C4-2B (cell line): ENCODE measurements around the gene MYOZ1.

Experiments
- H3K27ac ChIP-seq: fragments of 450-650 bp; 2 replicates; pipeline ENCODE4 v1.5.1; 2017
- ZFX ChIP-seq: fragments of 450-650 bp; IDR thresholded peaks from 2 replicates; pipeline ENCODE4 v1.6.1; 2017
- TF ChIP-seq, protein P1 (sequence below): fragments of 450-650 bp; conservative IDR thresholded peaks from 2 replicates; pipeline ENCODE4 v1.5.1; 2017; ENCODE audit warnings: mild to moderate bottlenecking

The MYOZ1 gene

DNA sequence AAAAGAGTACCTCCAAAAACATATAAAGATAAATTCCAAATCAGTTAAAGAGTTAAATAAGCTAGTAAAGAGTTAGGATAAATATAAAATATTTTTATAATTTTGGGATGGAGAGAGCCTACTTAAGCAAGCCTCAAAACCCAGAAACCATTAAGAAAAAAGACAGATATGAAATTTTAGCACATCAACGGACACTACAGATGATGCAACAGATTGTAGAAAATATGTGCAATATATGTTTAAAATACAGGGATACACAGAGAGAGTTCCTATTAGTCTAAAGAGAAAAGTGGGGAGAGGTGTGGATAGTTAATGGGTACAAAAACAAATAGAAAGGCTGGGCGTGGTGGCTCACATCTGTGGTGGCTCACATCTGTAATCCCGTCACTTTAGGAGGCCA lies 26.6 kb downstream of the MYOZ1 start:
- TF ChIP-seq, protein P1, sequence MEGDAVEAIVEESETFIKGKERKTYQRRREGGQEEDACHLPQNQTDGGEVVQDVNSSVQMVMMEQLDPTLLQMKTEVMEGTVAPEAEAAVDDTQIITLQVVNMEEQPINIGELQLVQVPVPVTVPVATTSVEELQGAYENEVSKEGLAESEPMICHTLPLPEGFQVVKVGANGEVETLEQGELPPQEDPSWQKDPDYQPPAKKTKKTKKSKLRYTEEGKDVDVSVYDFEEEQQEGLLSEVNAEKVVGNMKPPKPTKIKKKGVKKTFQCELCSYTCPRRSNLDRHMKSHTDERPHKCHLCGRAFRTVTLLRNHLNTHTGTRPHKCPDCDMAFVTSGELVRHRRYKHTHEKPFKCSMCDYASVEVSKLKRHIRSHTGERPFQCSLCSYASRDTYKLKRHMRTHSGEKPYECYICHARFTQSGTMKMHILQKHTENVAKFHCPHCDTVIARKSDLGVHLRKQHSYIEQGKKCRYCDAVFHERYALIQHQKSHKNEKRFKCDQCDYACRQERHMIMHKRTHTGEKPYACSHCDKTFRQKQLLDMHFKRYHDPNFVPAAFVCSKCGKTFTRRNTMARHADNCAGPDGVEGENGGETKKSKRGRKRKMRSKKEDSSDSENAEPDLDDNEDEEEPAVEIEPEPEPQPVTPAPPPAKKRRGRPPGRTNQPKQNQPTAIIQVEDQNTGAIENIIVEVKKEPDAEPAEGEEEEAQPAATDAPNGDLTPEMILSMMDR: no peak
- TF ChIP-seq ZFX: no peak
- no peak overlapping the region for H3K27ac ChIP-seq

DNA sequence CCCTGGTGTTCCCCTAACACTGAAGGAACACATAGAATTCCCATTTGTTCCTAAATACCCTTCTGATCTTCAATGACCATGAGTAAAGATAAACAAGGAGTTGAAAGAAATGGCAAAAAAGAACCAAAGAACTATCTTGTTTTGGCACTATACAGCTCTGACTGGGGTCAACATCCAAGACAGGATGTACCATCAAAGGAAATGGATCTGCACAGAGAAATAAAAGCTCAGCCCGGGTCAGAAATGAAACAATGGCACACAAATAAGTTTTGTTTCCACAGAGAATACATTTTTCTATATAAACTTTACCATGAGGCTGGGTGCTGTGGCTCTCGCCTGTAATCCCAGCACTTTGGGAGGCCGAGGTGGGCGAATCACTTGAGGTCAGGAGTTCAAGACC lies 32.2 kb downstream of the MYOZ1 start:
- no peak overlapping the region for H3K27ac ChIP-seq
- no peak for TF ChIP-seq ZFX

- TF ChIP-seq, protein P1: no peak
- TF ChIP-seq ZFX: no peak
These were observed 39.8 kb downstream of the MYOZ1 start for GRCh38 chr10:73601486-73601921.

DNA sequence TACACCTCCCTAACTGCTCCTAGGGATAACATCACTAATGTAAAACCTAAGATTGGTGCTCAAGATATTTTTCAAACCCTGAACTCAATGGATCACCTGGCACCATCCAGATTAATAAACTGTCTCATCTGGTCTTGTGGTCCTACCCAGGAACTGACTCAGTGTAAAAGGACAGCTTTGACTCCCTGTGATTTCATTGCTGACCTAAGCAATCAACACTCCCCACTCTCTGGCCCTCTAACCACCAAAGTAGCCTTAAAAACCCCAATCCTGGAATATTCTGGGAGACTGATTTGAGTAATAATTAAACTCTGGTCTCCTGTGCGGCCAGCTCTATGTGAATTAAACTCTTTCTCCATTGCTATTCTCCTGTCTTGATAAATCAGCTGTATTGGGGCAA lies 43.9 kb downstream of the MYOZ1 start:
- TF ChIP-seq, protein P1: no peak
- TF ChIP-seq ZFX: no peak
- no peak overlapping the region for H3K27ac ChIP-seq

More at GRCh38 chr10:73601486-73601921, 39.8 kb downstream of the MYOZ1 start:
- H3K27ac ChIP-seq: peak overlapping the region; percentile 80

GRCh38 chr10:73593812-73594211 lies 47.5 kb downstream of the MYOZ1 start:
- H3K27ac ChIP-seq: peak overlapping the region; percentile 41; the same call in 1 of the 2 replicates
- TF ChIP-seq, protein P1: no peak
- no peak for TF ChIP-seq ZFX

DNA sequence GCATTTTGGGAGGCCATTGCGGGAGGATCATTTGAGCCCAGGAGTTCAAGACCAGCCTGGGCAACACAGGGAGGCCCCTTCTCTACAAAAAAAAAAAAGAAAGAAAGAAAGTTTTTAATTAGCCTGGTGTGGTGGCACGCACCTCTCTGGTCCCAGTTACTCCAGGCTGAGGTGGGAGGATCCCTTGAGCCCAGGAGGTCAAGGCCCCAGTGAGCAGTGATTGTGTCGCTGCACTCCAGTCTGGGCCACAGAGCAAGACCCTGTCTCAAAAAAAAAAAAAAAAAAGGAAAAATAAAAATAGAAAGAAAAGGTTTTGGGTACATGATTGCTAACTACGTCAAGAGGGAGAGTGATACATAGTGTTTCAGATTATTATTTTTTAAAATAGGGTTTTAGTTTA lies 48.2 kb downstream of the MYOZ1 start:
- TF ChIP-seq, protein P1: no peak
- no peak for TF ChIP-seq ZFX
- peak overlapping the region; percentile 74 for H3K27ac ChIP-seq

- H3K27ac ChIP-seq: peak overlapping the region; percentile 71; the same call in 1 of the 2 replicates
- TF ChIP-seq ZFX: no peak
- TF ChIP-seq, protein P1: no peak
These were observed 49.2 kb downstream of the MYOZ1 start for GRCh38 chr10:73591935-73592699.
